CD4-positive, alpha-beta T cell (primary cell): ENCODE results near the gene RGS17. TPM values are rescaled to one million over a fixed set of nuclear protein-coding genes. Genes with fewer than 3 reads are reported as not detected.

Source experiments
- ATAC-seq: fragments of 200-7000 bp; cut with Tn5 transposase; one replicate; pipeline ENCODE4 v1.10.0; 2022; ENCODE audit warnings: mild to moderate bottlenecking; ENCODE audit not compliant: poor library complexity
- CTCF ChIA-PET: fragments of 350-600 bp; sonication (Branson Sonifier 250); formaldehyde crosslinking; loops from one replicate; lab custom pipeline; 2021; ENCODE audit warnings: antibody characterized with exemption, inconsistent platforms; lab: Charles Lee
- POLR2A ChIA-PET: fragments of 350-600 bp; sonication (Branson Sonifier 250); formaldehyde crosslinking; loops from one replicate; lab custom pipeline; 2021; ENCODE audit warnings: antibody characterized with exemption, inconsistent platforms; lab: Charles Lee
- DNase-seq, 14 experiments: peaks; one replicate each; pipeline ENCODE4 v3.0.0-alpha.2; 2013 to 2020; ENCODE audit warnings: mixed read lengths in 2 of 14
- H3K27ac ChIP-seq, 2 donors: one replicate each; pipeline versions ENCODE4 v1.5.1 to v1.7.0; 2013; ENCODE audit warnings: low read length in 2 of 2, low read depth in 1 of 2, mild to moderate bottlenecking in 1 of 2
- H3K27me3 ChIP-seq, 2 experiments: 1 replicate in 1 of 2; 2 replicates in 1 of 2; pipeline versions ENCODE4 v1.6.1 to v1.7.0; 2013; ENCODE audit warnings: low read length in 2 of 2, control low read depth in 1 of 2, mild to moderate bottlenecking in 1 of 2, moderate library complexity in 1 of 2; ENCODE audit not compliant: insufficient read depth in 2 of 2, control insufficient read depth in 1 of 2
- H3K36me3 ChIP-seq: one replicate; pipeline ENCODE4 v1.6.1; 2013; ENCODE audit warnings: low read length, control low read depth; ENCODE audit not compliant: insufficient read depth
- H3K4me1 ChIP-seq: one replicate; pipeline ENCODE4 v1.6.1; 2013; ENCODE audit warnings: low read length, control low read depth; ENCODE audit not compliant: insufficient read depth
- H3K4me3 ChIP-seq: one replicate; pipeline ENCODE4 v1.5.1; 2013; ENCODE audit warnings: mild to moderate bottlenecking, low read length, moderate library complexity
- H3K9me3 ChIP-seq, 2 experiments: 1 replicate in 1 of 2; 2 replicates in 1 of 2; pipeline versions ENCODE4 v1.6.1 to v1.7.0; 2013; ENCODE audit warnings: low read length in 2 of 2, mild to moderate bottlenecking in 2 of 2, control low read depth in 1 of 2, moderate library complexity in 1 of 2; ENCODE audit not compliant: control insufficient read depth in 1 of 2, insufficient read depth in 1 of 2
- H3K27ac Mint-ChIP-seq: one replicate; pipeline ENCODE4 v1.8.0; 2020; ENCODE audit warnings: mixed read lengths
- H3K27me3 Mint-ChIP-seq: one replicate; pipeline ENCODE4 v1.8.0; 2021; ENCODE audit warnings: mixed read lengths
- H3K36me3 Mint-ChIP-seq: one replicate; pipeline ENCODE4 v1.8.0; 2021; ENCODE audit warnings: low read depth, mixed read lengths
- H3K4me1 Mint-ChIP-seq: one replicate; pipeline ENCODE4 v1.8.0; 2021; ENCODE audit warnings: low read depth, mixed read lengths
- H3K4me3 Mint-ChIP-seq: one replicate; pipeline ENCODE4 v1.8.0; 2020; ENCODE audit warnings: mild to moderate bottlenecking, mixed read lengths
- H3K9me3 Mint-ChIP-seq: one replicate; pipeline ENCODE4 v1.8.0; 2020; ENCODE audit warnings: mixed read lengths
- CTCF ChIP-seq: fragments of 200-600 bp; IDR thresholded peaks from one replicate; pipeline ENCODE4 v1.8.0; 2022; ENCODE audit warnings: antibody characterized with exemption, mild to moderate bottlenecking
- intact Hi-C, 2 experiments: fragments of 100-400 bp; cut with DNase I in 1 of 2; cut with micrococcal nuclease in 1 of 2; formaldehyde crosslinking; loops; one replicate each; pipeline versions ENCODE4 v1.15.1 to v1.9.0; 2023 to 2025; cut with DNase I, micrococcal nuclease
- total RNA-seq, 174 experiments: library from RNA in 2 of 174; stranded (reverse) in 2 of 174; gene quantifications; one replicate each; pipeline ENCODE4 v1.2.3 and lab custom pipeline; 2021 to 2026

The RGS17 gene
- total RNA-seq, 2 experiments from 2014 or later, result not detected

GRCh38 chr6:153084393-153084792 lies 46.7 kb downstream of the RGS17 start:
- POLR2A ChIA-PET, result no interaction called here
- Mint-ChIP-seq H3K4me3 (no peak overlapping the region), H3K27ac (no peak overlapping the region), H3K9me3 (no peaks in the 10 kb centered on the region), H3K4me1 (no peaks in the 10 kb centered on the region), H3K27me3 (peaks cover 21% of the 10 kb centered on the region), H3K36me3 (no peaks in the 10 kb centered on the region)
- TF ChIP-seq CTCF, result no peak
- H3K27ac ChIP-seq, result no peak overlapping the region
- no peak overlapping the region for H3K4me3 ChIP-seq
- no peak for ATAC-seq
- no peaks in the 10 kb centered on the region for H3K4me1 ChIP-seq
- no peaks in the 10 kb centered on the region for H3K36me3 ChIP-seq
- no peak for DNase-seq
- H3K27me3 ChIP-seq, result peaks cover 0 to 5% of the 10 kb centered on the region in 2 experiments
- intact Hi-C loops, result no loop called here
- CTCF ChIA-PET, result no interaction called here
- no peaks in the 10 kb centered on the region for H3K9me3 ChIP-seq

- H3K27ac ChIP-seq, result no peak overlapping the region
- Mint-ChIP-seq H3K27me3 (peaks cover 21% of the 10 kb centered on the region), H3K4me3 (no peak overlapping the region), H3K27ac (no peak overlapping the region), H3K4me1 (no peaks in the 10 kb centered on the region), H3K36me3 (no peaks in the 10 kb centered on the region), H3K9me3 (no peaks in the 10 kb centered on the region)
- ATAC-seq (no peak), DNase-seq (no peak)
- no peaks in the 10 kb centered on the region for H3K9me3 ChIP-seq
- ChIA-PET CTCF (no interaction called here), POLR2A (no interaction called here)
- H3K27me3 ChIP-seq, result peaks cover 0 to 5% of the 10 kb centered on the region in 2 experiments
- intact Hi-C loops, result no loop called here
- H3K4me1 ChIP-seq, result no peaks in the 10 kb centered on the region
- TF ChIP-seq CTCF, result no peak
- no peak overlapping the region for H3K4me3 ChIP-seq
- no peaks in the 10 kb centered on the region for H3K36me3 ChIP-seq
Observed at GRCh38 chr6:153083869-153084268, 47.2 kb downstream of the RGS17 start.

- H3K27me3 ChIP-seq, result peaks cover 0 to 5% of the 10 kb centered on the region in 2 experiments
- no peak for ATAC-seq
- H3K27me3 Mint-ChIP-seq, result peaks cover 26% of the 10 kb centered on the region
- H3K4me3 ChIP-seq, result no peak overlapping the region
- POLR2A ChIA-PET, result no interaction called here
- H3K9me3 Mint-ChIP-seq, result no peaks in the 10 kb centered on the region
- no peaks in the 10 kb centered on the region for H3K36me3 Mint-ChIP-seq
- DNase-seq, result no peak
- H3K4me1 Mint-ChIP-seq, result no peaks in the 10 kb centered on the region
- no peaks in the 10 kb centered on the region for H3K4me1 ChIP-seq
- no peak for TF ChIP-seq CTCF
- intact Hi-C loops, result no loop called here
- H3K9me3 ChIP-seq, result no peaks in the 10 kb centered on the region
- H3K4me3 Mint-ChIP-seq, result no peak overlapping the region
- H3K36me3 ChIP-seq, result no peaks in the 10 kb centered on the region
- CTCF ChIA-PET, result no interaction called here
- H3K27ac ChIP-seq, result no peak overlapping the region
- H3K27ac Mint-ChIP-seq, result no peak overlapping the region
Observed at GRCh38 chr6:153081914-153082313, 49.2 kb downstream of the RGS17 start.
